Heart left ventricle (tissue), 16 donors: Measurements from ENCODE around the gene LRRC8E. TPM values are rescaled to one million over a fixed set of nuclear protein-coding genes. Genes with fewer than 3 reads are reported as not detected.

Experiments used
- ATAC-seq, 4 donors: fragments of 200-7000 bp; cut with Tn5 transposase; one replicate each; pipeline ENCODE4 v1.9.1; 2020 to 2022; ENCODE audit warnings: moderate library complexity in 4 of 4, mild to moderate bottlenecking in 3 of 4, moderate number of reproducible peaks in 1 of 4
- DNase-seq, 5 donors: peaks; one replicate each; pipeline ENCODE4 v3.0.0-alpha.2; 2020
- H3K27ac ChIP-seq, 12 donors: fragments of 200-600 bp; sonication (generic) in 4 of 12; one replicate each; pipeline versions ENCODE4 v1.5.0 to v1.8.0; 2016 to 2022; ENCODE audit warnings: mild to moderate bottlenecking in 2 of 12
- H3K27me3 ChIP-seq, 9 donors: fragments of 200-600 bp; sonication (generic) in 2 of 9; one replicate each; pipeline versions ENCODE4 v1.5.1 to v1.8.0; 2016 to 2022; ENCODE audit warnings: mild to moderate bottlenecking in 3 of 9
- H3K36me3 ChIP-seq, 9 donors: fragments of 200-600 bp; sonication (generic) in 2 of 9; one replicate each; pipeline versions ENCODE4 v1.5.0 to v1.8.0; 2018 to 2022; ENCODE audit warnings: mild to moderate bottlenecking in 2 of 9
- H3K4me1 ChIP-seq, 12 donors: fragments of 200-600 bp; sonication (generic) in 4 of 12; one replicate each; pipeline versions ENCODE4 v1.5.0 to v1.8.0; 2016 to 2022; ENCODE audit warnings: mild to moderate bottlenecking in 3 of 12
- H3K4me3 ChIP-seq, 12 donors: fragments of 200-600 bp; sonication (generic) in 4 of 12; one replicate each; pipeline versions ENCODE4 v1.5.0 to v1.8.0; 2017 to 2022; ENCODE audit warnings: mild to moderate bottlenecking in 9 of 12, moderate library complexity in 4 of 12
- H3K9me3 ChIP-seq, 12 donors: fragments of 200-600 bp; sonication (generic) in 4 of 12; one replicate each; pipeline versions ENCODE4 v1.5.0 to v1.8.0; 2016 to 2022; ENCODE audit warnings: mild to moderate bottlenecking in 1 of 12
- POLR2A ChIP-seq, 2 donors: fragments of 450-650 bp; IDR thresholded peaks; one replicate each; pipeline ENCODE4 v1.6.1; 2017; ENCODE audit warnings: antibody characterized with exemption in 2 of 2, mild to moderate bottlenecking in 2 of 2, moderate library complexity in 2 of 2
- WGBS, 4 donors: extraction: QIAGEN DNeasy Blood & Tissue Kit in 2 of 4; methylation state at CpG; one replicate each; pipeline versions ENCODE4 v1.1.5 to v1.1.7; 2013 to 2018; 5-methylcytosine and 5-hydroxymethylcytosine counted together
- intact Hi-C, 10 donors: fragments of 100-400 bp; cut with DNase I; formaldehyde crosslinking; loops; one replicate each; pipeline versions ENCODE4 v1.11.1 to v1.14.2; 2022
- polyA plus RNA-seq, 2 donors: library from polyadenylated mRNA; stranded (reverse); fragments of 200-250 nt; gene quantifications; one replicate each; pipeline ENCODE4 v1.2.3, GENCODE V29; 2013
- total RNA-seq, 9 donors: library from RNA; depleted of rRNA in 2 of 9; stranded (reverse); fragments of >200 nt in 2 of 9; fragmentation: NEBNext Ultra II Directional in 3 of 9; extraction: Animal tissue kit (Norgen Biotek cat#: 25700) in 3 of 9; gene quantifications; one replicate each; pipeline versions ENCODE4 v1.1.0 to v1.2.4, GENCODE V29; 2016 to 2023
- TF ChIP-seq, protein P1 (sequence below), 12 donors: fragments of 200-600 bp; sonication (generic) in 4 of 12; IDR thresholded peaks; one replicate each; pipeline versions ENCODE4 v1.5.0 to v1.8.0; 2018 to 2022; ENCODE audit warnings: antibody characterized with exemption in 12 of 12, mild to moderate bottlenecking in 5 of 12
- donor health status: ischemic (EF 13 %, LVEDD 7.1; RV severe dilation, severe dysfunction).
- donor health status: healthy with polysubstance abuse.
- donor health status: DM: no; HTN: yes; CAD: no.
- donor health status: DM: no; HTN: no; CAD: no.
- donor health status: ischemic (EF 25% LVEDD 6.9; RV normal size, moderate dysfunction).
- donor health status: ischemic (EF 25% LVEDD 5.7; RV mildly dilated, moderate dysfunction).
- donor health status: healthy.
- donor health status: DM: yes; HTN: yes; CAD: no.
- donor health status: ischemic (EF 35%, LVEDD 5.7; RV mildly dilated, moderate dysfunction).
- donor health status: nonischemic (EF 11% LVEDD 7.7; RV severe dilation, severe dysfunction).
- donor health status: DM: yes; HTN: yes; CAD: no.
- donor health status: PGD.
- donor health status: ischemic (EF 29% LVEDD 5.4; RV normal size, mild dysfunction).
- donor health status: nonischemic (EF 23%, LVEDD 6.1; RV moderate dilation, normal function).

LRRC8E gene
- total and polyA plus RNA-seq, 11 donors, result 0.17 to 2.6 (median 1.00) TPM

DNA sequence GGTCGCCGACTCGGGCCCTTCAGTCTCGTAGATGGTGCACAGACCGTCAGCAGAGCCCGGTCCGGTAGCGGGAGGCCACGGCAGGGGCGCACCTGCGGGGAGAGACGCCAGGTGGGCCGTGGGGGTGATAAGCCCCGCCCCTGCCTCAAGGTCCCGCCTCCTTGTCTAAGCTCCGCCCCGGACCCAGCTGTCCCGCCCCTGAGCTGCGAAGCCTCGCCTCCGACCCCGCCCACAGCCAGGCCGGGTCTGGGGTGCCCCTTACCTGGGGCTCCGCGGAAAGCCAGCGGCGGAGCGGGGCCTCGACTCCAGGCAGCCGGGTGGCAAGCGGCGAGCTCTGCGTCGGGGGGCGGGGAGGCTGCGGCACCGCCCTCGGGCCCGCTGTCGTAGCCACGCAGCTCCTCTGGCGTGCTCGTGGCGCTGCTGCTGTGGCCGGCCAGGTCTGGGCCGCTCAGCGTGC lies 18.8 kb upstream of the LRRC8E start:
- Histone ChIP-seq H3K27me3 (peaks cover 14 to 57% (median 26%) of the 10 kb centered on the region in 9 donors), H3K9me3 (no peaks in the 10 kb centered on the region), H3K27ac (peak overlapping the region in 4 of 12 donors; percentile 24 to 55 (median 36)), H3K4me3 (peak overlapping the region; percentile 21 to 58 (median 48)), H3K4me1 (peaks cover 4 to 51% (median 22%) of the 10 kb centered on the region in 12 donors), H3K36me3 (no peaks in the 10 kb centered on the region)
- peak in 2 of 4 donors; percentile 54 to 59 for ATAC-seq
- no peak for TF ChIP-seq POLR2A (IDR thresholded peaks at IDR 0.05)
- TF ChIP-seq, protein P1, sequence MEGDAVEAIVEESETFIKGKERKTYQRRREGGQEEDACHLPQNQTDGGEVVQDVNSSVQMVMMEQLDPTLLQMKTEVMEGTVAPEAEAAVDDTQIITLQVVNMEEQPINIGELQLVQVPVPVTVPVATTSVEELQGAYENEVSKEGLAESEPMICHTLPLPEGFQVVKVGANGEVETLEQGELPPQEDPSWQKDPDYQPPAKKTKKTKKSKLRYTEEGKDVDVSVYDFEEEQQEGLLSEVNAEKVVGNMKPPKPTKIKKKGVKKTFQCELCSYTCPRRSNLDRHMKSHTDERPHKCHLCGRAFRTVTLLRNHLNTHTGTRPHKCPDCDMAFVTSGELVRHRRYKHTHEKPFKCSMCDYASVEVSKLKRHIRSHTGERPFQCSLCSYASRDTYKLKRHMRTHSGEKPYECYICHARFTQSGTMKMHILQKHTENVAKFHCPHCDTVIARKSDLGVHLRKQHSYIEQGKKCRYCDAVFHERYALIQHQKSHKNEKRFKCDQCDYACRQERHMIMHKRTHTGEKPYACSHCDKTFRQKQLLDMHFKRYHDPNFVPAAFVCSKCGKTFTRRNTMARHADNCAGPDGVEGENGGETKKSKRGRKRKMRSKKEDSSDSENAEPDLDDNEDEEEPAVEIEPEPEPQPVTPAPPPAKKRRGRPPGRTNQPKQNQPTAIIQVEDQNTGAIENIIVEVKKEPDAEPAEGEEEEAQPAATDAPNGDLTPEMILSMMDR (IDR thresholded peaks at IDR 0.05), result peak in 8 of 12 donors; percentile 2 to 49 (median 32)
- intact Hi-C loops, result loop anchor here in 1 of 10 donors (5.0 kb wide), 1 partner anchor 33 kb away; the partner anchor contains the start of gene MAP2K7
- DNase-seq, result peak in 3 of 5 donors; percentile 50 to 85 (median 54)
- WGBS, 4 donors, result 2% methylated on average over 10 to 47 of the region's 47 CpGs; no CpG with 5 or more reads in 1 of the 4 donors

DNA sequence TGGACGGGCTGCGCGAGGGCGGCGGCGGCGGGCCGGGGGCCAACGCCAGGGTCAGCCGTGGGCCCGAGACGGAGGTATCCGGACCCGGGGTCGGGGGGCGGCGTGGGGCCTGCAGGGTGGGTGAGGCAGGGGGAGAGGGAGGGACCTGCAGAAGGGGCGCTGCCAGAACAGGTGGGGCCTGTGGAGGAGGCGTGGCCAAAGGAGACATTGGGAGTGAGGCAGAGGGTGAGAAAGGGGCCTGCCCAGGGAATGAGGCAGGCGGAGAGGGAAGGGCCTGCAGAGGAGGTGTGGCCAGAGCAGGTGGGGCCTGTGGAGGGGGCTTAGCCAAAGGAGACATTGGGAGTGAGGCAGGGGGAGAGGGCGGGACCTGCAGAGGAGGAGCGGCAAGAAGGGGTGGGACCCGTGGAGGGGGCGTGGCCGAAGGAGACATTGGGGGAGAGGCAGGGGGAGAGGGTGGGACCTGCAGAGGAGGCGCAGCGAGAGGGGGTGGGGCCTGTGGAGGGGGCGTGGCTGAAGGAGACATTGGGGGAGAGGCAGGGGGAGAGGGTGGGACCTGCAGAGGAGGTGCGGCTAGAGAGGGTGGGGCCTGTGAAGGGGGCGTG lies 18.3 kb upstream of the LRRC8E start:
- ATAC-seq (peak in 2 of 4 donors; percentile 4 to 17), DNase-seq (peak in 2 of 5 donors; percentile 49 to 53)
- intact Hi-C loops, result loop anchor here in 1 of 10 donors (5.0 kb wide), 1 partner anchor 32 kb away; the partner anchor contains the start of gene MAP2K7
- peak overlapping the region in 3 of 12 donors; percentile 33 to 55 (median 38) for H3K27ac ChIP-seq
- no peaks in the 10 kb centered on the region for H3K36me3 ChIP-seq
- H3K4me3 ChIP-seq, result peak overlapping the region in 11 of 12 donors; percentile 21 to 58 (median 48)
- H3K4me1 ChIP-seq, result peaks cover 4 to 56% (median 22%) of the 10 kb centered on the region in 12 donors
- 19 to 39% (median 25%) methylated on average over 17 to 30 of the region's 30 CpGs for WGBS, 4 donors
- H3K27me3 ChIP-seq, result peaks cover 16 to 57% (median 26%) of the 10 kb centered on the region in 9 donors
- H3K9me3 ChIP-seq, result no peaks in the 10 kb centered on the region
- TF ChIP-seq, protein P1 (IDR thresholded peaks at IDR 0.05), result no peak
- no peak for TF ChIP-seq POLR2A (IDR thresholded peaks at IDR 0.05)

DNA sequence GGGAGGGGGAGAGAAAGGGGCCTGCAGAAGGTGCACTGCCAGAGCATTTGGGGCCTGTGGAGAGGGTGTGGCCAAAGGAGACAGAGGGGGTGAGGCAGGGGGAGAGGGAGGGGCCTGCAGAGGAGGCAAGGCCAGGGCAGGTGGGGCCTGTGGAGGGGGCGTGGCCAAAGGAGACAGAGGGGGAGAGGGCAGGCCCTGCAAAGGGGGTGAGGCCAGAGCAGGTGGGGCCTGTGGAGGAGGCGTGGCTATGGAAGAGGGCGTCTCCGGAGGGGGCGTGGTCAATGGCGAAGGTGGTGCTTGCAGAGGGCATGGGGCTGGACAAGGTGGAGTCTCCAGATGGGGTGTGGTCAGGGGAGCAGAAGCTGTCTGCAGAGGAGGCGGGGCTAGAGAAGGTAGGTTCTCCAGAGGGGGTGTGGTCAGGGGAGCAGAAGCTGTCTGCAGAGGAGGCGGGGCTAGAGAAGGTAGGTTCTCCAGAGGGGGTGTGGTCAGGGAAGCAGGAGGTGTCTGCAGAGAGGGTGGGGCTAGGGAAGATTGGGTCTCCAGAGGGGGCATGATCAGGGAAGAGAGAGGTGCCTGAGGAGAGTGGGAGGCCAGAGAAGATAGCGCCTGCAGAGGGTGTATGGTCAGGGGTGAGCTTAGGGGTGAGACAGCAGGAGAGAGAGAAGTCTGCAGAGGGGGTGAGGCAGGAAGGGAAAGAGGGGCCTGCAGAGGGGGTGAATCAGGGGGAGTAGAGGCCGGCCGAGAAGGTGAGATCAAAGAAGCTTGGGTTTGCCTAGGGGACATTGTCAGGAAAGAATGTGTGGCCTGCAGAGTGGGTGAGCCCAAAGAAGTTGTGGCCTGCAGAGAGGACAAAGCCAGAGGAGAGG lies 17.5 kb upstream of the LRRC8E start:
- no peaks in the 10 kb centered on the region for H3K36me3 ChIP-seq
- H3K27me3 ChIP-seq, result peaks cover 16 to 59% (median 29%) of the 10 kb centered on the region in 9 donors
- TF ChIP-seq POLR2A (IDR thresholded peaks at IDR 0.05), result no peak
- TF ChIP-seq, protein P1 (IDR thresholded peaks at IDR 0.05), result no peak
- 61 to 73% (median 68%) methylated on average over 11 of the region's 11 CpGs for WGBS, 4 donors
- ATAC-seq (peak in 2 of 4 donors; percentile 8), DNase-seq (peak in 2 of 5 donors; percentile 48 to 61)
- H3K9me3 ChIP-seq, result no peaks in the 10 kb centered on the region
- H3K27ac ChIP-seq, result peak overlapping the region in 1 of 12 donors; percentile 7
- intact Hi-C loops, result no loop called here
- H3K4me1 ChIP-seq, result peaks cover 4 to 56% (median 22%) of the 10 kb centered on the region in 12 donors
- H3K4me3 ChIP-seq, result peak overlapping the region in 1 of 12 donors; percentile 42
